Stimulated activated CD4-positive, alpha-beta T cell treated with anti-CD3 and anti-CD28 coated beads, Interleukin-15, amount 100 ng/mL, for 24 hours (primary cell): ENCODE results near the gene PIK3CB.
"Not testable (repeated sequence)": the region's sequence is repeated elsewhere in the genome, so short reads cannot be mapped to it uniquely, and the experiment has no call there.

Experiments
- DNase-seq: peaks from one replicate; pipeline ENCODE4 v3.0.0-alpha.2; 2020

The PIK3CB gene

GRCh38 chr3:138846262-138846791 lies 11.6 kb upstream of the PIK3CB start:
- DNase-seq = no peak

DNA sequence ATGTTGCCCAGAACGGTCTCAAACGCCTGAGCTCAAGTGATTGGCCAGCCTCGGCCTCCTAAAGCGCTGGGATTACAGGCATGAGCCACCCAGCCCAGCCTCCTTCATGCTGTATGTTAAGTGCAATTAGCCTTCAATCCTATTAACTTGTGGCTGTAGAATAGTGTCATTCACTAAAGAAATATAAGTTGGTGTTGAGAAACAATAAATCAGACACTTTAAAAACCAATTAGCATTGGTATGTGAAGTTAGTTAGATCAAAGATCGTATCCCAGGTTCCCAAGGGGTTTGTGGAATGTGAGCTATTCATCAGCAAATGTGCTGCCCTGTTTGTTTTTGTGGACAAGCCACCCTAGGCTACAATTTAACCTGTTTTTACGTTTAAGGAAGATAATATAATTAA lies 11.0 kb upstream of the PIK3CB start:
- no peak for DNase-seq

GRCh38 chr3:138845181-138845601 lies 10.5 kb upstream of the PIK3CB start:
- no peak for DNase-seq

GRCh38 chr3:138842483-138843188 lies 7.9 kb upstream of the PIK3CB start:
- no peak for DNase-seq

GRCh38 chr3:138838385-138838784 lies 3.7 kb upstream of the PIK3CB start:
- not testable (repeated sequence) for DNase-seq

DNA sequence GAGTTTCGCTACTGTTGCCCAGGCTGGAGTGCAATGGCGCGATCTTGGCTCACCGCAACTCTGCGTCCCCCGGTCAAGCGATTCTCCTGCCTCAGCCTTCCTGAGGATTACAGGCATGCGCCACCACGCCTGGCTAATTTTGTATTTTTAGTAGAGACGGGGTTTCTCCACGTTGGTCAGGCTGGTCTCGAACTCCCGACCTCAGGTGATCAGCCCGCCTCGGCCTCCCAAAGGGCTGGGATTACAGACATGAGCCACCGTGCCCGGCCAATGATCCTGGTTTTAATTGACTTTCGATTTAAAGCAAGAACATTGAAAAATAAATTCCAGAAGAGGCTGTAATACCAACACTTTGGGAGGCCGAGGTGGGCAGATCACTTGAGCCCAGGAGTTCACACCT lies 1.1 kb upstream of the PIK3CB start:
- not testable (repeated sequence) for DNase-seq

DNA sequence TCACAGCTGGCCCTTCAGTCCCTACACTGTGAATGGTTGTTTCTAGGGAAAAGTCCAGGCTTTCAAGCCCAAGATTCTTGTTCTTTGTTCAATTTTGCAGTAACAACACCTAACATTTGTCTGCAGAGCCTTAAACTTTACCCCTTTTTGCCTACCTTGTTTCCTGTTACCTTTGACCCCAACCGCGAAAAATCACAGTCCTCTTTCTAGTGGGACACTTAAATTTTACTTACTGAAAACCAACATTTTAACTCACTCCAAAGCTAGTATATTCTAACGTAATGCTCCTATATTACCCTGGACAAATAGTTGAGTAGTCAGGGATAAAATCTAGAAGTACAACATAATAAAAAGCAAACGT lies 649 bp upstream of the PIK3CB start:
- DNase-seq = no peak

GRCh38 chr3:138833899-138834595 lies 681 bp downstream of the PIK3CB start:
- DNase-seq = peak; percentile 68

- not testable (repeated sequence) for DNase-seq
These were observed 2.2 kb downstream of the PIK3CB start for GRCh38 chr3:138832473-138833057.

DNA sequence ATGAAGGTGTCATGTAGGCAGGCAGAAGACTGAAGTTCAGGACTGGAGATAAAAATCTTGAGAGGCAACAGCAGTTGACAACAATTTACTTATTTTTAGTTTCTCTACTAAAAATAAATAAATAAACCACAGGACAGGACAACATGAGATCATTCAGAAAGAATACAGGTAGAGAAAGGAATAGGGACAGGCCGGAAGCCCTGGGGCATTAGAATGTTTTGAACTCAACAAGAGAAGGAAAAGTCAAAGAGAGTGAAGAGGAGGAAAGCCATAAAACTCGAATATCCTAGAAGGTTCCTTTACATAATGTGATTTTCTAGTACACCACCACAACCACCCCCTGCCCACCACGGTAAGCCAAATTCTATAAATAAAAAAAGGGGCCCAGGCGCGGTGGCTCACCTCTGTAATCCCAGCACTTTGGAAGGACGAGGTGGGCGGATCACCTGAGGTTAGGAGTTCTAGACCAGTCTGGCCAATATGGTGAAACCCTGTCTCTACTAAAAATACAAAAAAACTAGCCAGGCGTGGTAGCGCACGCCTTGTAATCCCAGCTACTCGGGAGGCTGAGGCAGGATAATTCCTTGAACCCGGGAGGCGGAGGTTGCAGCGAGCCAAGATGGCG lies 4.7 kb downstream of the PIK3CB start:
- DNase-seq = no peak

DNA sequence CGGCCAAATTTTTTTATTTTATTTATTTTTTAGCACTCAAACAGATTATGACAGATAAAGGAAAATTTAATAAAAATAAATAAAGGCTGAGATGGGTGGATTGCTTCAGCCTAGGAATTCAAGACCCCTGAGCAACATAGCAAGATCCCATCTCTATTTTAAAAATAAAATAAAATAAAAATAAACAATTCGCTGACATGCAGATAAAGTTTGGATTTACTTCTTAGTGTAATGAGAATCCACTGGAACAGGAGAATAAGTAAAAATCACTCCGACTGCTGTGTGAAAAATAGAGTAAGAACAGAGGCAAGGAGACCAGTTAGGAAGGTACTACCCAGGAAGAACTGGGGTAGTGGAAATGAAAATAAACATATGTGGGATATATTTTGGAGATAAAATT lies 5.6 kb downstream of the PIK3CB start:
- no peak for DNase-seq

DNA sequence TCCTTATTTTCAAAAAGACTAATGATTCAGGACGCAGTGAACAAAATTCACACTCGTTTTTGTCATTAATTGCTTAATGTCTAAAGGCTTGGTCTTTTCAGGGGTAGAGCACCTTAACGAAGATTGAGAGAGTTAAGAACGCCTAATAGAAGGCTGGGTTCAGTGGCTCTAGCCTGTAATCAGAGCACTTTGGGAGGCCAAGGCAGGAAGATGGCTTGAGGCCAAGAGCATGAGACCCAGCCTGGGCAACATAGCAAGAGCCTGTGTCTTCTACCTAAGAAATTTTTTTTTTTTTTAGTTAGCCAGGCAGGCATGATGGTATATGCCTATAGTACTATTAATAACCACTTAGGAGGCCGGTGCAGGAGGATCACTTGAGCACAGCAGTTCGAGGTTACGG lies 7.5 kb downstream of the PIK3CB start:
- no peak for DNase-seq

DNA sequence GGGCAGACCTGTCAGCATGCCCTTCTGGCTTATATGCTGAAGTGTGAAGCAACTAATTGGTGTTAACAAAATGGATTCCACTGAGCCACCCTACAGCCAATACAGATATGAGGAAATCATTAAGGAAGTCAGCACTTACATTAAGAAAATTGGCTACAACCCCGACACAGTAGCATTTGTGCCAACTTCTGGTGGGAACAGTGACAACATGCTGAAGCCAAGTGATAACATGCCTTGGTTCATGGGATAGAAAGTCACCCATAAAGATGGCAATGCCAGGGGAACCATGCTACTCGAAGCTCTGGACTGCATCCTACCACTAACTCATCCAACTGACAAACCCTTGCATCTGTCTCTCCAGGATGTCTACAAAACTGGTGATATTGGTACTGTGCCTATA lies 9.4 kb downstream of the PIK3CB start:
- DNase-seq = no peak

DNA sequence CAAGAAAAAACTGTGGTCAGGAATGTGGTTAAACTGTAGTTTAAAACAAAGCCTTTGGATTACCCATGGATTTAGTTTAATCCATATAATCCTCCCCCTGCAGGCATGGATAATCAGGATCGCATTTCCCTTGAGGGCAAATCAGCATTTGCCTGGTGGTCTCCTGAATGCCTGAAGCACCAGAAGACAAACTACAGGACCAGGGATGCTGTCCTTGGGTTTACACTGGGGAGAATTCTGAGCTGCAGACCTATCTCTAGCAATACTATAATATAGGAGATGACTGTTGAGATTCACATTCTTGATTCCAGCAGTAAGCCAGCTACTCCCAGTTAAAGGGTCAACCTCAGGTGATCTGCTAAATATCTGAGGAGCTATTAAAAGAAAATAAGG lies 10.6 kb downstream of the PIK3CB start:
- DNase-seq = no peak

DNA sequence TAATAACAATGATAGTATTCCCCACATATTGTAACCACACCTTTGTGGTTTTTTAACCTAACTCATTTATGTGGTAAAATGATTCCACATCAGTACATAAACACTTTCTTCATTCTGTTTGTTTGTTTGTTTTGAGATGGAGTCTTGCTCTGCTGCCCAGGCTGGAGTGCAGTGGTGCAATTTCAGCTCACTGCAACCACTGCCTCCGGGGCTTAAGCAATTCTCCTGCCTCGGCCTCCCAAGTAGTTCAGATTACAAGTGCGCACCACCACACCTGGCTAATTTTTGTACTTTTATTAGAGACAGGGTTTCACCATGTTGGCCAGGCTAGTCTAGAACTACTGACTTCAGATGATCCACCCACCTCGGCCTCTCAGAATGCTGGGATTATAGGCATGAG lies 14.3 kb downstream of the PIK3CB start:
- DNase-seq = not testable (repeated sequence)

DNA sequence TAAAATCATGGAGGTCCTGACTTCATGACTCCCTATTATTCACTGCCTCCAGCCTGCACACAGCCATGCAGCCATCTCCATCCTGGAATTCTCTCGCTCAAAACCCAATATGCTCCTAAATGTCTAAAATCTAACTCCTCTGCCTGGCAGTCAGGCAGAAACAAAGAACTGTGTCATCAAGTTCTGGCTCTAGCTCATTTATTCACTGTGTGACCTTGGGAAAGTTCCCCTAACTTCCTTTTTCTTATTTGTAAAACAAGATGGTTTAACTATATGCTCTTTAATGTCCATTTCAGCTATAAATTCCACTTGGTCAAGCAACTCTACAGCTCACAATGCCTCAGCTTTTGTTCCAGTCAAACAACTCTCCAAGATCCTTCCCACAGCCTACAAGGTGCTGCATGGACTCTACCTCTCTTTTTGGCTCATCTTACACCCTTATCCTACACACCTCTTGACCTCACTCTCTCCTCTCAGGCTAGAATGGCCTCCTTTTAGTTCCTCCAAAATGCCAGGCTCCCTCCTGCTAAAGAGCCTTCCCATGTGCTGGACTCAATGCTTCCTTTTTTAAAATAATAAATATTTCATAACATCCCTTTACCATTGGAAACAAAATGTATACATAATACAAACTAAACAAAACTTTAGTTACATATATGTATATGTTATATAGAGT lies 16.4 kb downstream of the PIK3CB start:
- no peak for DNase-seq

GRCh38 chr3:138817695-138818094 lies 17.0 kb downstream of the PIK3CB start:
- DNase-seq = no peak

- no peak for DNase-seq
These were observed 21.9 kb downstream of the PIK3CB start for GRCh38 chr3:138812806-138813205.

- no peak for DNase-seq
These were observed 25.1 kb downstream of the PIK3CB start for GRCh38 chr3:138809500-138810256.

GRCh38 chr3:138806376-138807080 lies 28.2 kb downstream of the PIK3CB start:
- DNase-seq = no peak

DNA sequence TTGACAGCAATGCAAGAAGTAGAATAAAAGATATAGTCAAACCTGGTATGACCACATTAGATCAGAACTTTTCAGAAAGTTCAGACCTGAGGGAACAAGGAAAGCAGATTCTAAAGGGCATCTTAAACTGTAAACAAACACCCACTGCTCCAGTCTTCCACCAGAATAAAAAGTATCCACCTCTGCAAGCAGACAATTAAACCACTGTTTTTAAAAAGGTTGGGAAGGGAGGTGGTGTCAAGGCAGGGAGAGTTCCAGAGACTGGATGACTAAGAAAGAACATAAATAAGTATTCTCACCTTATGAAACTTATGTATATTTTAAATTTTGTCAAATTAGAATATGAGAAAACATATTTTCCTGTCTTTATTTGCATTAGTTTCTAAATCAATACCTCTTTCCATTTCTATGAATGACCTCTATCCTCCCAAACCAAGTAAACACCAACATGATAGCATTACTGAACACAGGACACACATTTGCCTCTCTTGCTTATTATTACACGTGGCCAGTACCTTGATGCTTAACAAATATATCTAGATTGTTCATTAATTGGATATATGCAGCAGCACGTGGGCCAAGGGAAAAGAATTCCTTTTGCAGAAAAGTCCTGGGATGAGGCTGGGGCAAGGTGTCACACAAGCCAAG lies 31.6 kb downstream of the PIK3CB start:
- no peak for DNase-seq
